GM19468 (cell line): ENCODE data around the gene ENOX1.

ENCODE experiments used
- ATAC-seq: cut with Tn5 transposase; IDR thresholded peaks from one replicate; pipeline ENCODE4 v1.9.1; 2021; ENCODE audit warnings: mild to moderate bottlenecking, moderate library complexity, moderate number of reproducible peaks; ENCODE audit not compliant: unreplicated experiment; ENCODE audit errors: extremely low read depth

ENOX1 gene

GRCh38 chr13:43629691-43630480 is 156.9 kb downstream of the ENOX1 start:
- no peak for ATAC-seq

DNA sequence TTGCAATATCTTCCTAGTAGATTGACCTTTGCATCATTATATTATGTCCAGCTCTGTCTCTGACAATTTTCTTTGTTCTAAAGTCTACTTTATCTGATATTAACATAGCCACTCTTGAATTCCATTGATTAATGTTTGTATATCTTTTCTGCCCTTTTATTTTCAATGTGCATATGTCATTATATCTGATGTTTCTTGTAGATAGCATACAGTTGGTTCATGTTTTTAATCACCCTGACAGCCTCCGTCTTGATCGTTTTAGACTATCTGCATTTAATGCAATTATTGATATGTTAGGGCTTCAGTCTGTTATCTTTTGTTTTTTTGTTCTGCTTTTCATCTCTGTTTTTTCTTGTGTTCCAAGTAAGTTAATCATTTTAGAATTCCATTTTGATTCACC is 159.8 kb downstream of the ENOX1 start:
- no peak for ATAC-seq

- no peak for ATAC-seq
Measured at GRCh38 chr13:43614063-43614462, 172.7 kb downstream of the ENOX1 start.

DNA sequence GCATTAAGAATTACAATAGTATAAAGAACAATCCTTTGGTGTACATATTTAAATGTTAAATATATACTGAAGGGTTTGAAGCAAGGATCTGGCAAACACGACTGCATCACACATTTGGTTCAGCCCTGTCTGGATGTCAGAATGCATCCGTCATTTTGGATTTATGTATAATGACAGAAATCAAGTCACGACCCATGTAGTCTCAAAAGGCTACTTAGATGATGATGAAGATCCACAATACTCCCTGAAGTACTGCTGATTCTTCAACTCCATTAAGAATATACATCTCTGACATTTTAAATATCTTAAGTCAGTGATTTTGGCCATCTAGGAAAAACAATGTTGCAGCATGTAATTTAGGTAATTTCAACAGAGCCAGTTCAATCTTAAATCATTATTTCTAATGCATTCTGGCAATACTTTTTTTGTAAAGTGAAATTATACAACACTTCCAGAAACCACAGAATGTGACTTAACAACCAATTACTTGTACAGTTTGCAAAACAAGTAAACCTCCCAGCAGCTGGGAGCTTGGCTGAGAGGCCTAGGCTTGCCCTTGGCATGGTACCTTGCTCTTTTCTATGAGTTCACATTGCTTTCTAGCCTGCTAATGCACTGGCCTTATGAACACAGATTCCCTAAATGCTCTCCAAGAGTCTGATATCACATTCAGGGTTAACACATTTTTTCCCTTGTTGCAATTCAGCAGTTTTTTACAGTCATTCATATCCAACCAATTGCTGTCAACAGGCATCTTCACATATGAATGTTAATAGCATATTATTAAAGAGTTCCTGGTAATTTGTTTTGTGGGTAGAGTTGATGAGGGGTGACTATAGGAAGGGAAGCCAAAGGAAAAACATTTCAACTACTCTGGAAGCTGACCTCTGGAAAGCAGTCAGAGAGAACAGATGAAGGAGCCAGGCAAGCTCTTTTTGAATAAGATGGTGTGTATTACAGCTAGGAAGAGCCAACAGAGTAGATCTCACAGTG is 175.2 kb downstream of the ENOX1 start:
- no peak for ATAC-seq

DNA sequence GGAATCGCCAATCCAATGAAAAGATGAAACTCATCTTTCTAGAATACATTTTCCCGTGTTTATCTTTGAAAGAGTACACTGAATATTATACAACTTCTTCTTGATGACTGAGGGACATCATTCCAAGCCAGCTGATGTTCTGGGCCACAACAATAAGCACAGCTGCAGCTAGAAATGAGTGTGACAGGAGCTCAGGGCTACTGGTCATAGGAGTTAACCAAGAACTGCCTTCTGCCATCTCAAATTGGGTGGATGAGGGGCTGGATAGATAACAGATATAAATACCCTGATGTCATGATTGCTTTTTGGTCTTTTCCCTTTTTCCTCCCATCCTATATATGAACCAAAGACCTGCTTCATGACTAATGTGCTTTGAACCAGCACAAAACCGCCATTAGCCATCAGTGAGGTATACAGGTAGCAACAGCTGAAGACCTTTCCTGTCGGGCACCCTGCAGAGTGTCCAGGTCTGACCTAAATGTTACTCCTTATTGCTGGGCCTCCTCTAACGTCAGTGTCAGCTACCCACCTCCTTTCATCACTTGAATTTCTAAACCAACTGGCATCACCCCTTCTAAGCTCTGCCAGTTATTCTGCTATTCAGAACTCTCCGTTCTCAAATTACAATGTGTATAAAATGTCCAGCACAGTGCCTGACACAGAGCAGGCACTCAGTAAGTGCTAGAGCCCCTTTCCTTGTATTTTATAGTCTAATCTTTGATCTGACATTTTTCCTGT is 178.2 kb downstream of the ENOX1 start:
- no peak for ATAC-seq

- no peak for ATAC-seq
Measured at GRCh38 chr13:43597599-43597945, 189.2 kb downstream of the ENOX1 start.

DNA sequence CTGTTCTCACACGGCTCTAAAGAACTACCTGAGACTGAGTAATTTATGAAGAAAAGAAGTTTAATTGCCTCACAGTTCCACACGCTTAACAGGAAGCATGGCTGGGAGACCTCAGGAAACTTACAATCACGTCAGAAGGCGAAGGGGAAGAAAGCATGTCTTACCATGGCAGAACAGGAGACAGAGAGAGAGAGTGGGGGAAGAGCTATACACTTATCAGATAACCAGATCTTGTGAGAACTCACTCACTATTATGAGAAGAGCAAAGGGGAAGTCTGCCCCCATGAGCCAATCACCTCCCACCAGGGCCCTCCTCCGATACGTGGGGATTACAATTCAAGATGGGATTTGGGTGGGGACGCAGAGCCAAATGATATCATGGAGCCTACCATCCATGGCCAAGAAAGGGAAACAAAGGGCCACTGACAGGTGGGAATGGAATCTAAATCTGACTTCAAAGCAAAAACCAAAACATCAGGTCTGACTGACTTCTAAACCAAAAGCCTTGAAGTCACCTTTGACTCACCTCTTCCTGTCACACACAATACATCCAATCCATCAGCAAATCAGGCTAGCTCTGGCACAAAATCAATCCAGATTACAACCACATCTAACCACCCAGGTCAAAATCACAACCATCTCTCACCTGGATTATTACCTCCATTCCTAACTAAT is 189.7 kb downstream of the ENOX1 start:
- no peak for ATAC-seq

DNA sequence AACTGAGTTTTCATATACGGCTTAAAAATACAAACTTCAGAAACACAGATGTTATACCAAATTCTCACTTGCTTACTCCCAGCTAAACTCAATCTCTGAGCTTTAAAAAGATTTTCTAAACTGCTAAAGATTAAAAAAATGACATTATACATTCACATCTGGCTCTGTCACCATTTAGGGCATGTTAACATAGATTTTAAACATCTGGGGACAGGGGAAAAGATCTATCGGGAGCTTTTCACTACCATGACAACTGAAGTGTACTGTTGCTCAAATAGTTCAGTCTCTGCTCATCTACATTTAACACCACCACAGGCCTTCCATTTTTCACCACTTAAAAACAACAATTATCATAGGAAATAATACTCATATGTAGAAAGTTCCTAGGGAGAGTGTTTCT is 190.8 kb downstream of the ENOX1 start:
- ATAC-seq: no peak

- ATAC-seq: no peak
Measured at GRCh38 chr13:43587376-43587775, 199.4 kb downstream of the ENOX1 start.

DNA sequence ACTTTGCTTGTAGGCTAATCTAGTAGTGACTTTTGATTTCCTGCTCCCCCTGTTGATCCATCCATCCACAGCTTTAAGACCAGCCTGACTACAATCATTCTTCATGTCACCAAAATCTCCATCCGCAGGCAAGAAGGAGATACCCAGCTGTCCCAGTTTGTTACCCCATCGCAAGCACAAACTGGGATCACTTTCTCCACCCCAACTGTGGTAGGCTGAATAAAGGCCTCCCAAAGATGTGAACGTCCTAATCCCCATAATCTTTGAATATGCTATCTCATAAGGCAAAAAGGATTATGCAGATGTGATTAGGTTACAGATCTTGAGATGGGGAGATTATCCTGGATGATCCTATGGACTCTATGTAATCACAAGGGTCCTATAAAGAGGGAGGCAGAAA is 202.0 kb downstream of the ENOX1 start:
- ATAC-seq: no peak

DNA sequence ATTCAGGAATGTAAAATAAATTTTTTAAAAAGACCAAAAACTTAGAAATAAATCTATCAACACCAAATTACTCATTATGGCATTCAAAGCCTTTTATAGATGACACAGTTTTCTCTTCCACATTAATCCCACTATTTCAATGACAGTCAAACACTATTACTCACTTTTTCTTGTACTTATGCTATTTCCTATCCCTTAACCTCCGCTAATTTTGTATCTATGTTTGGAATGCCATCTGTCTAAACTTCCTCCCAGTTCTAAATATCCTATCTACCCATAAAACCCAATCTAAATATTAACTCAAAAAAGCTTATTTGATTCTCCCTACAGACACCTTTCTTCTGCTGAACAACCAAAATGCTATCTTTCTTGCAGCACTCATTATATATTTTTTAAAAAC is 203.5 kb downstream of the ENOX1 start:
- ATAC-seq: no peak

DNA sequence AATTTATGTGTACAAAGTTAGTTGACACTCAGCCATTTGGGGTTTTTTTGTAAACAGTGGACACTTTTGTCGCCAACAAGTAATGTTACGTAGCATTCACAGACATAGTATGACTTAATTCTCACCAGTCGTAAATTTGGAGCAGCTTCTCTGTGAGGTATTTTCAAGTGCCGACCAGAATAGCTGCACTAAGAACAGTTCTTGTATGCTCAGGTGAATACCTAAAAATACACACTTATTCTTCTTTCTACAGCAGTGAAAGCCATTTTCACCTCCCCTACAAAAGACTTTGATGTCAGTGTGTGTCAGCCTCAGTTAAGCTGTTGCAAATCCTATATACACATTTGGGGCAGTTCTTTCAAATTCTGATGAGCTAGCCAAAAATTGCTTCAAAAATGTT is 206.5 kb downstream of the ENOX1 start:
- no peak for ATAC-seq

DNA sequence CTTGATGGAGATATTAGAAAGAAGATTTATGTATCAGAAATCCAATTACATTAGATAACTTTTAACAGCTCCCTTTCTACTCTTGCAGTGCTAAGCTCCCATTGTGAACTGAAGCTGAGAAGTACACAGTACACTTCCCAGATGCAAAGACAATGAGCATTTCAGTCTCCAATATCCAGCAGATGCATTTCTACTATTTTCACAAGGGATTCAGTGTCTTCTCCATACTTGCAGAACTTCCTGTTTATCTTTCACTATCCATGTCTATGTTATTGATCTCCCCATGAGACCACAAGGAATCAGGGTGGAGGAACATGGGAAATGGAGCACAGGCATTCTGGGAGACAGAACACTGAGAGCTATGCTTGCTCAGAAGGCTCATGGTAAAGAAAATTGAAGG is 207.5 kb downstream of the ENOX1 start:
- ATAC-seq: no peak

GRCh38 chr13:43574605-43575004 is 212.2 kb downstream of the ENOX1 start:
- ATAC-seq: no peak

DNA sequence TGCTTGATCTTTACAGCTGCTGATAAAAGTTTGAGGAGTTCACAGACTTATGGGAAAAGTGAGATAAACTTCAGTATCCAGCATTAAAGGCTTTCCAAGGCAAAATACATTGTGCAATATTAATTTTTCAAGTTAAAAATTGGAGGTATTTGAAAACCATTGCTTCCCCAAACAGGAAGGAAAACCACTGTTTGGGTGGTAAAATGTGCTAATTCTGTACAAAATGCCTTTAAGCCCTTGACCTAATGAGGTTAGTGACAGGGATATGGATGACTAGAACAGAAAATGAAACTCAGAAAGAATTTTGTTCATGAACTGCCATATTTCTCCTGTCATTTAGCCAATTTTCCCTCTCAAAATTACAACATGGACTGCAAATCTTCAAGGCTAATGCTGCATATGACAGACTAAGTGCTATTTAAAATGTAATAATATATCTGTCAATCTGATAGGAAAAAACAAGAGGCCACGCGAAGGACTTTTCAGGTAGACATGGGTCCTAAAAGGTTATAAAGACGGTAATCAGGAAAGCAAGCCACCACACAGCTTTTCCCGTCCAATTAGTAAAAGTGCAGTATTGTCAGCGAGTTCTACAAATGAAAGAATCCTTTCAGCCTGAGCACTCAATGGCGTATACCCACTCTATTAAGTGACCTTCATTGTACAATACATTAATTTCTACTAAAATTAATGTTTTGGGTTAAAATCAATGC is 212.8 kb downstream of the ENOX1 start:
- ATAC-seq: no peak

GRCh38 chr13:43573361-43573740 is 213.4 kb downstream of the ENOX1 start:
- ATAC-seq: no peak

DNA sequence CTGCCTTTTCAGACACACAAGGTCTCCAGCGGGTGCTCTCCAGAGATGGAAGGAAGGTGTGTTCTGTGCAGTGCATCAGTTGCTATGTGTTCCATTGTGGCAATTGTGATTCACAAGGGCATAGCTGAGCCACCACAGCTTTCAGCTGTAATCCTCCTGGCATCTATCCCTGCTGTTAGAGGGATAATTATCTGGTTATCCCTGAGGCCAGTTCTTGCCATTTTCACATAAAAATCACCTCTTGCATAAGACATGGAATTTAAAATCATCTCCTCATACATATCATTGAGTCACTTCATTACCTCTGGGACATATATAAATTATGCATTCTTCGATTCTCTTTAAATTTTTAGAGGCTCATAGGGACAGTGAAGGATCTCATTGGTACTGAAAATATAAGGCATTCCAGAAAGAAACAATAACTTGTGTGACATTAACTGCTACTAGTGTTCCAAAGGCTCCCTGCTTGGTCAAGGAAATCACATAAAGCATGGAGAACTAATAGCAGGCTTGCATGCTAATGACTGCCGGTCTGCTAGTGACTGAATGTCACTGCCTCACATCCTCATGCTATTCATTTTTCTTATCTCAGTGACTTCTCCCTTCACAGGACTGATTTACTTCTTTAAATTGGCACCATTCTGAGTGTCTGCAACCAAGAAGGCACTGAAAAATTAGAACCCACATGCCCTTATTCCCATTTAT is 214.0 kb downstream of the ENOX1 start:
- ATAC-seq: no peak

DNA sequence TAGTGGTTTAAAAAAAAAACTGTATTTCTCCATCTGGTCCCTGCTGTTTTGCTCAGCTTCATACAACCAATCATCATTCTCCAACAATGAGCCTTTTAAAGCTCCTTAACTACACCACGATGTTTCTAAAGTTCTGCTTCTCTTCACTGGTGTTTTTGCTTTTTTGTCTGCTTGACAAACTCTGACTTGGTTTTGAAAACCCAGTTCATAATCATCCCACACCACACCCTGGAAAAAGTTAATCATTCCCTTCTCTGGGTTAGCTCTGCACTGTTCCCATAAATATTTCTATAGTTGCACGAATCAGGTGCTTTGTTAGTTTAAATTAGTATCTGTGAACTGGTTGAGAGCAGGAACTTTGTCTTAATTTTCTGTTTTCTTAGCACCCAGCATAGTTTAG is 217.1 kb downstream of the ENOX1 start:
- no peak for ATAC-seq

DNA sequence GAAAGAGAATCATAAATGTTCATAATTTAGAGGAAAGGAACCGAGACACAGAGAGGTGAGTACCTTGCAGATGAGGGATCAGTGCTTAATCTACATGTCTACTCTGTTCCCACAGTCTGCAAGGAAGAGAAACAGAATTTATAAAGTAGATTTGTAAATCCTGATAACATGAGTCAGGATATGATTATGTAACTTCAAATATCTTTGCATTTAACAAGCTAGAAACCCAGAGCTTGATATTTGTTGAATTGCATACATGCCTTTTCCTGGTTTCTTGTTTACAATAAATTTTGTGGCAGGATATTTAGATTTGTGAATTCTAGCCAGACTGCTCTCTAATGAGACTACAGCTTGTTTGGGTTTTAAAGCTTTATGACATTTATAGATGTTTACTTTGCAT is 219.2 kb downstream of the ENOX1 start:
- no peak for ATAC-seq
